ENCODE results near the gene ANO2. TPM values are rescaled to one million over a fixed set of nuclear protein-coding genes. Genes with fewer than 3 reads are reported as not detected.

Gene ANO2
- polyA plus RNA-seq, 1 experiment: 0.09 TPM

DNA sequence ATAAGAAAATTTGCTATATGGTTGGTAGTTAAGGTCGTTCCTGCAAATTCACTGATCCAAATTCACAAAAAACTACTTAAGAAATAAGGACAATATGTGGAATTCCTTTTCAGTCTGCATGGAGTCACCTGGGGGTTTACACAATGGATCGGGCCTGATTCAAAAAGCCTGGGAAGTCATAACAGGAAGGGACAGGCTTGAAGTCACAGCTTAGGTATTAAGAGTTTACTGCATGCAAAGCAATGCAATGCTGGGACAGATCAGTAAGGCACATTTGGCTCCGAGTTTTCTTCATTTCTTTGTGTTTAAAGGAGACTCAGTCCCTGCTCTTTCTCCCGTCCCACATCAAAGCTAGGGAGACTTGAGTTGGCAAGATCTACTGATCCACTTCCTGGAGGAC lies 359.9 kb downstream of the ANO2 start:
- POLR2A ChIA-PET: no interaction called here
- H3K9me3 ChIP-seq (ENCODE audit: control insufficient read depth, insufficient read depth, low read length): no peaks in the 10 kb centered on the region; the same call in 1 of the 2 replicates

GRCh38 chr12:5584412-5585175 lies 360.5 kb downstream of the ANO2 start:
- POLR2A ChIA-PET: no interaction called here
- no peak for DNase-seq (ENCODE audit: low read depth, low spot score)
- Histone ChIP-seq H3K4me3 (ENCODE audit: low read depth, low read length) (no peak overlapping the region), H3K9me3 (ENCODE audit: control insufficient read depth, insufficient read depth, low read length) (no peaks in the 10 kb centered on the region; the same call in 1 of the 2 replicates), H3K27me3 (ENCODE audit: control insufficient read depth, insufficient read depth, low read length) (peaks cover 9% of the 10 kb centered on the region), H3K27ac (ENCODE audit: low read depth, low read length) (no peak overlapping the region)
- CTCF ChIA-PET: interaction anchor here (1.1 kb wide), 1 partner anchor 156 kb away, joined by 8 read pairs; no protein-coding TSS in a partner anchor
- no peak for TF ChIP-seq CTCF (IDR thresholded peaks at IDR 0.05; ENCODE audit: low read depth, low read length)

More for the DNA sequence above, 359.9 kb downstream of the ANO2 start:
- no peak for TF ChIP-seq CTCF (IDR thresholded peaks at IDR 0.05; ENCODE audit: low read depth, low read length)
- no peak overlapping the region for H3K27ac ChIP-seq (ENCODE audit: low read depth, low read length)
- peaks cover 7% of the 10 kb centered on the region for H3K27me3 ChIP-seq (ENCODE audit: control insufficient read depth, insufficient read depth, low read length)
- no peak for DNase-seq (ENCODE audit: low read depth, low spot score)
- CTCF ChIA-PET: no interaction called here
- H3K4me3 ChIP-seq (ENCODE audit: low read depth, low read length): no peak overlapping the region

GRCh38 chr12:5582541-5582940 lies 362.5 kb downstream of the ANO2 start:
- DNase-seq (ENCODE audit: low read depth, low spot score): no peak
- H3K27ac ChIP-seq (ENCODE audit: low read depth, low read length): no peak overlapping the region
- POLR2A ChIA-PET: no interaction called here
- no peak for TF ChIP-seq CTCF (IDR thresholded peaks at IDR 0.05; ENCODE audit: low read depth, low read length)
- peaks cover 9% of the 10 kb centered on the region for H3K27me3 ChIP-seq (ENCODE audit: control insufficient read depth, insufficient read depth, low read length)
- CTCF ChIA-PET: interaction anchor here (1.1 kb wide), 1 partner anchor 16 kb away, joined by 3 read pairs; no protein-coding TSS in a partner anchor
- no peaks in the 10 kb centered on the region for H3K9me3 ChIP-seq (ENCODE audit: control insufficient read depth, insufficient read depth, low read length)
- no peak overlapping the region for H3K4me3 ChIP-seq (ENCODE audit: low read depth, low read length)

DNA sequence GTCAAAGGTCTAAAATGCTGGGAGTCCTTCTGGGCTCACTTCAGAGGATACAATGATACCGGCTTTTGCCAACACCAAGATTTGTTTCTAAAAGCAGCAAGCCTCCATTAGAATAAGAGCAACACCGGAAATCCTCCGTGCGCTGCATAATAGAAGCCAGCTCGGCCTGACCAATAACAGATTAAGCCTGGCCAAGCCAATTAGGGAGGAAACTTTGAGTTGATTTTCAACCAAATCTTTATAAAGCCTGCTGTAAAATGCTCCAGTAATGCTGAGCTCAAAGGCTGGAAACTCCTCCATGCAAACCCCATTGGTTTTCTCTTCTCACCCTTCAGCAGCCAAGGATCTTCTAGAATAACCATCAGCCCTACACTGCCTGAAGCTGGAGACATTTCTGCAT lies 363.0 kb downstream of the ANO2 start:
- H3K27ac ChIP-seq (ENCODE audit: low read depth, low read length): no peak overlapping the region
- ChIA-PET POLR2A (no interaction called here), CTCF (interaction anchor here (1.1 kb wide), 1 partner anchor 16 kb away, joined by 3 read pairs; no protein-coding TSS in a partner anchor)
- H3K27me3 ChIP-seq (ENCODE audit: control insufficient read depth, insufficient read depth, low read length): peaks cover 9% of the 10 kb centered on the region
- no peak for TF ChIP-seq CTCF (IDR thresholded peaks at IDR 0.05; ENCODE audit: low read depth, low read length)
- no peak for DNase-seq (ENCODE audit: low read depth, low spot score)
- no peaks in the 10 kb centered on the region for H3K9me3 ChIP-seq (ENCODE audit: control insufficient read depth, insufficient read depth, low read length)
- H3K4me3 ChIP-seq (ENCODE audit: low read depth, low read length): no peak overlapping the region

GRCh38 chr12:5581616-5582015 lies 363.4 kb downstream of the ANO2 start:
- Histone ChIP-seq H3K27ac (ENCODE audit: low read depth, low read length) (no peak overlapping the region), H3K9me3 (ENCODE audit: control insufficient read depth, insufficient read depth, low read length) (no peaks in the 10 kb centered on the region), H3K27me3 (ENCODE audit: control insufficient read depth, insufficient read depth, low read length) (peaks cover 9% of the 10 kb centered on the region), H3K4me3 (ENCODE audit: low read depth, low read length) (no peak overlapping the region)
- POLR2A ChIA-PET: no interaction called here
- TF ChIP-seq CTCF (IDR thresholded peaks at IDR 0.05; ENCODE audit: low read depth, low read length): no peak
- no peak for DNase-seq (ENCODE audit: low read depth, low spot score)
- CTCF ChIA-PET: interaction anchor here (1.0 to 1.1 kb wide), 2 partner anchors 15 to 70 kb away, joined by 3 read pairs; no protein-coding TSS in a partner anchor
